Epidermal melanocyte (primary cell): Measurements from ENCODE around the gene ZFYVE28.

ENCODE experiments used
- DNase-seq: peaks from one replicate; pipeline ENCODE4 v3.0.0; 2011; ENCODE audit warnings: low spot score; ENCODE audit not compliant: insufficient read length

Gene ZFYVE28

GRCh38 chr4:2353222-2354107 lies 65.0 kb downstream of the ZFYVE28 start:
- no peak for DNase-seq

GRCh38 chr4:2352729-2353221 lies 65.7 kb downstream of the ZFYVE28 start:
- DNase-seq = no peak

GRCh38 chr4:2352171-2352570 lies 66.3 kb downstream of the ZFYVE28 start:
- DNase-seq = no peak

GRCh38 chr4:2350982-2351381 lies 67.5 kb downstream of the ZFYVE28 start:
- DNase-seq = no peak

GRCh38 chr4:2348786-2349185 lies 69.7 kb downstream of the ZFYVE28 start:
- no peak for DNase-seq

- no peak for DNase-seq
Measured at GRCh38 chr4:2347190-2347589, 71.3 kb downstream of the ZFYVE28 start.

GRCh38 chr4:2343476-2343875 lies 75.0 kb downstream of the ZFYVE28 start:
- no peak for DNase-seq

GRCh38 chr4:2341911-2342652 lies 76.4 kb downstream of the ZFYVE28 start:
- no peak for DNase-seq

- DNase-seq = no peak
Measured at GRCh38 chr4:2341261-2341841, 77.1 kb downstream of the ZFYVE28 start.

GRCh38 chr4:2340272-2341061 lies 78.0 kb downstream of the ZFYVE28 start:
- no peak for DNase-seq

- no peak for DNase-seq
Measured at GRCh38 chr4:2339458-2340271, 78.8 kb downstream of the ZFYVE28 start.

- no peak for DNase-seq
Measured at GRCh38 chr4:2338754-2339457, 79.5 kb downstream of the ZFYVE28 start.

- DNase-seq = no peak
Measured at GRCh38 chr4:2337896-2338295, 80.5 kb downstream of the ZFYVE28 start.

- DNase-seq = no peak
Measured at GRCh38 chr4:2337131-2337723, 81.2 kb downstream of the ZFYVE28 start.

- no peak for DNase-seq
Measured at GRCh38 chr4:2336659-2337058, 81.8 kb downstream of the ZFYVE28 start.

- no peak for DNase-seq
Measured at GRCh38 chr4:2335729-2336101, 82.7 kb downstream of the ZFYVE28 start.

- no peak for DNase-seq
Measured at GRCh38 chr4:2334826-2335728, 83.4 kb downstream of the ZFYVE28 start.

- DNase-seq = no peak
Measured at GRCh38 chr4:2333916-2334644, 84.4 kb downstream of the ZFYVE28 start.
